Liver (tissue), 9 donors: Measurements from ENCODE around the gene LDB2. TPM values are rescaled to one million over a fixed set of nuclear protein-coding genes. Genes with fewer than 3 reads are reported as not detected.

Source experiments
- DNase-seq: peaks from one replicate; pipeline ENCODE4 v3.0.0-alpha.2; 2017; ENCODE audit warnings: low spot score
- H3K27ac ChIP-seq, 2 donors: one replicate each; pipeline ENCODE4 v1.7.0; 2013; ENCODE audit warnings: inconsistent platforms in 2 of 2, low read length in 2 of 2, control low read depth in 1 of 2, low read depth in 1 of 2, mild to moderate bottlenecking in 1 of 2
- H3K27me3 ChIP-seq, 4 donors: one replicate each; pipeline versions ENCODE4 v1.6.1 to v1.7.0; 2013; ENCODE audit warnings: low read length in 3 of 4, inconsistent platforms in 1 of 4, mild to moderate bottlenecking in 1 of 4, moderate library complexity in 1 of 4; ENCODE audit not compliant: control insufficient read depth in 4 of 4, insufficient read depth in 4 of 4
- H3K36me3 ChIP-seq, 4 donors: one replicate each; pipeline versions ENCODE4 v1.6.1 to v1.7.0; 2013; ENCODE audit warnings: low read length in 3 of 4, mild to moderate bottlenecking in 3 of 4, low read depth in 1 of 4, moderate library complexity in 1 of 4; ENCODE audit not compliant: control insufficient read depth in 4 of 4, insufficient read depth in 3 of 4
- H3K4me1 ChIP-seq, 4 donors: one replicate each; pipeline versions ENCODE4 v1.6.1 to v1.7.0; 2013; ENCODE audit warnings: low read length in 3 of 4, mild to moderate bottlenecking in 3 of 4, moderate library complexity in 1 of 4; ENCODE audit not compliant: control insufficient read depth in 4 of 4, insufficient read depth in 4 of 4
- H3K4me3 ChIP-seq, 3 donors: one replicate each; pipeline versions ENCODE4 v1.6.1 to v1.7.0; 2013; ENCODE audit warnings: low read length in 3 of 3, control low read depth in 1 of 3, low read depth in 1 of 3, mild to moderate bottlenecking in 1 of 3
- H3K9ac ChIP-seq, 2 donors: one replicate each; pipeline ENCODE4 v1.7.0; 2013; ENCODE audit warnings: low read length in 2 of 2, mild to moderate bottlenecking in 2 of 2, moderate library complexity in 2 of 2, control low read depth in 1 of 2, low read depth in 1 of 2
- H3K9me3 ChIP-seq, 4 donors: one replicate each; pipeline versions ENCODE4 v1.6.1 to v1.7.0; 2013; ENCODE audit warnings: low read length in 3 of 4; ENCODE audit not compliant: control insufficient read depth in 4 of 4
- ATF3 ChIP-seq: IDR thresholded peaks from 2 replicates; pipeline ENCODE4 v1.6.1; 2016; ENCODE audit warnings: antibody characterized with exemption
- CTCF ChIP-seq: fragments of 150-350 bp; IDR thresholded peaks from 2 replicates; pipeline ENCODE4 v1.5.1; 2017; ENCODE audit warnings: improper control_type of control experiment, low read depth, low read length; ENCODE audit not compliant: missing input control
- HNF4G ChIP-seq: IDR thresholded peaks from 2 replicates; pipeline ENCODE4 v1.6.1; 2016; ENCODE audit warnings: antibody characterized with exemption
- MAX ChIP-seq: IDR thresholded peaks from 2 replicates; pipeline ENCODE4 v1.6.1; 2016; ENCODE audit warnings: antibody characterized with exemption
- NR2F2 ChIP-seq: IDR thresholded peaks from 2 replicates; pipeline ENCODE4 v1.6.1; 2016; ENCODE audit warnings: antibody characterized with exemption
- RAD21 ChIP-seq, 2 donors: IDR thresholded peaks; 2 replicates each; pipeline ENCODE4 v1.6.1; 2016; ENCODE audit warnings: antibody characterized with exemption in 2 of 2, mild to moderate bottlenecking in 2 of 2
- RXRA ChIP-seq, 2 donors: IDR thresholded peaks; 2 replicates each; pipeline ENCODE4 v1.6.1; 2017 to 2018; ENCODE audit warnings: antibody characterized with exemption in 2 of 2, mild to moderate bottlenecking in 1 of 2
- TAF1 ChIP-seq: conservative IDR thresholded peaks from 2 replicates; pipeline ENCODE4 v1.6.1; 2016; ENCODE audit warnings: antibody characterized with exemption, mild to moderate bottlenecking
- ZBTB33 ChIP-seq: IDR thresholded peaks from 2 replicates; pipeline ENCODE4 v1.6.1; 2016; ENCODE audit warnings: antibody characterized with exemption
- WGBS: extraction: QIAGEN DNeasy Blood & Tissue Kit; methylation state at CpG from one replicate; pipeline ENCODE4 v1.1.7; 2013; 5-methylcytosine and 5-hydroxymethylcytosine counted together
- polyA plus RNA-seq, 2 donors: library from polyadenylated mRNA; stranded (reverse) in 1 of 2; unstranded in 1 of 2; fragments of 200-250 nt in 1 of 2; fragments of >200 nt in 1 of 2; fragmentation: Nextera tagmentation in 1 of 2; extraction: Ambion mirVana in 1 of 2; gene quantifications; one replicate each; pipeline versions ENCODE4 v1.2.1 to v1.2.3, GENCODE V29; 2013 to 2015
- total RNA-seq, 2 donors: library from RNA; depleted of rRNA; stranded (reverse); fragments of >200 nt; gene quantifications; one replicate each; pipeline ENCODE4 v1.2.3, GENCODE V29; 2014
- donor health status: healthy.
- donor health status: healthy.
- donor health status: healthy.
- donor health status: healthy.
- donor health status: healthy.

The LDB2 gene
- total and polyA plus RNA-seq, 4 donors: 7.4 to 31.9 (median 16.8) TPM

- TF ChIP-seq RXRA (IDR thresholded peaks at IDR 0.05) (no peak), CTCF (no peak), RAD21 (IDR thresholded peaks at IDR 0.05) (no peak), HNF4G (no peak), ZBTB33 (no peak)
- Histone ChIP-seq H3K9me3 (no peaks in the 10 kb centered on the region), H3K9ac (no peak overlapping the region), H3K36me3 (no peaks in the 10 kb centered on the region), H3K27me3 (no peaks in the 10 kb centered on the region), H3K27ac (no peak overlapping the region), H3K4me3 (no peak overlapping the region), H3K4me1 (no peaks in the 10 kb centered on the region)
- DNase-seq: no peak
- 63% methylated on average over 6 of the region's 6 CpGs for WGBS
These were observed 354.2 kb downstream of the LDB2 start for GRCh38 chr4:16544251-16544721.

- TF ChIP-seq NR2F2 (no peak), TAF1 (no peak), MAX (no peak), CTCF (no peak)
- no peak for DNase-seq
- Histone ChIP-seq H3K9me3 (no peaks in the 10 kb centered on the region), H3K4me3 (no peak overlapping the region), H3K27me3 (no peaks in the 10 kb centered on the region), H3K4me1 (no peaks in the 10 kb centered on the region), H3K27ac (no peak overlapping the region), H3K9ac (no peak overlapping the region), H3K36me3 (no peaks in the 10 kb centered on the region)
- WGBS: 92% methylated on average over 1 of the region's 1 CpG
These were observed 360.5 kb downstream of the LDB2 start for GRCh38 chr4:16537926-16538325.

GRCh38 chr4:16532240-16532970 is 366.0 kb downstream of the LDB2 start:
- H3K9me3 ChIP-seq: no peaks in the 10 kb centered on the region
- DNase-seq: no peak
- WGBS: 55% methylated on average over 6 of the region's 6 CpGs
- no peaks in the 10 kb centered on the region for H3K27me3 ChIP-seq
- no peak overlapping the region for H3K4me3 ChIP-seq
- TF ChIP-seq NR2F2: peak; percentile 53
- TF ChIP-seq ATF3: no peak
- no peak overlapping the region for H3K9ac ChIP-seq
- no peaks in the 10 kb centered on the region for H3K36me3 ChIP-seq
- H3K4me1 ChIP-seq: peaks cover 0 to 9% (median 4%) of the 10 kb centered on the region in 4 donors
- no peak overlapping the region for H3K27ac ChIP-seq
